GM19467 (cell line): ENCODE measurements around the gene SLC5A12.

Experiments used
- ATAC-seq: cut with Tn5 transposase; IDR thresholded peaks from one replicate; pipeline ENCODE4 v1.9.1; 2021; ENCODE audit warnings: mild to moderate bottlenecking, moderate library complexity; ENCODE audit not compliant: unreplicated experiment

Gene SLC5A12

DNA sequence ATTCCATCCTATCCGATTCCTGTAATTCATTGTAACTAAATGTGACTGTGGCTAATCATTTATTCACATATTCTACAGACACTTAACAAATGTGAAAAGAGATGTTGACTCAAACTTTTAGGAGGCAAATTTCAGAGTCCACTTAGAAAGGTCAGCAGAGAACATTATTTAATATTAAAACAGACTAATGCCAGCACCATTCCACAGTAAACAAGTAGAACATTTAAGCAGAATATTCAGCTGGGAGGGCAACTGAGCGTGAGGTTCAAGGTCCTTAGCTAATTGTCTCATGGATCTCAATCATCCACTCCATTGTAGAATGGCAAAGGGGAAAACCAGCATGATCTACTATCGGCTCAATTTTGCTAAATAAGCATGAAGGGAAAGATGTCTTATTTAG is 5.1 kb upstream of the SLC5A12 start:
- ATAC-seq, result no peak

DNA sequence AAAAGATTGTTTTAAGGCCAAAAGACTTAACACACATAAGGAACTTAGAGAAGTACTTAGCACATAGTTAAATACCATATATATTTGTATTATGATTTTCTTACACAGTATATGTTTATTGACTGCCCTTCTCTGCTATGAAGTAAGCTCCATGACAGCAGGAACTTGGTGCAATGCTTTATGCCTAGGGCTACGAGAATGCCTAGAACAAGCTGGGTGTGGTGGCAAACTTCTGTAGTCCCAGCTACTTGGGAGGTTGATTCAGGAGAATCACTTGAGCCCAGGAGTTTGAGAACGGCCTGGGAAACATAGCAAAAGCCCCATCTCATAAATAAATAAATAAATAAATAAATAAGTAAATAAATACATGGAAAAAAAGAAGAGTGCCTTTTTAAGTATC is 1.9 kb downstream of the SLC5A12 start:
- no peak for ATAC-seq

DNA sequence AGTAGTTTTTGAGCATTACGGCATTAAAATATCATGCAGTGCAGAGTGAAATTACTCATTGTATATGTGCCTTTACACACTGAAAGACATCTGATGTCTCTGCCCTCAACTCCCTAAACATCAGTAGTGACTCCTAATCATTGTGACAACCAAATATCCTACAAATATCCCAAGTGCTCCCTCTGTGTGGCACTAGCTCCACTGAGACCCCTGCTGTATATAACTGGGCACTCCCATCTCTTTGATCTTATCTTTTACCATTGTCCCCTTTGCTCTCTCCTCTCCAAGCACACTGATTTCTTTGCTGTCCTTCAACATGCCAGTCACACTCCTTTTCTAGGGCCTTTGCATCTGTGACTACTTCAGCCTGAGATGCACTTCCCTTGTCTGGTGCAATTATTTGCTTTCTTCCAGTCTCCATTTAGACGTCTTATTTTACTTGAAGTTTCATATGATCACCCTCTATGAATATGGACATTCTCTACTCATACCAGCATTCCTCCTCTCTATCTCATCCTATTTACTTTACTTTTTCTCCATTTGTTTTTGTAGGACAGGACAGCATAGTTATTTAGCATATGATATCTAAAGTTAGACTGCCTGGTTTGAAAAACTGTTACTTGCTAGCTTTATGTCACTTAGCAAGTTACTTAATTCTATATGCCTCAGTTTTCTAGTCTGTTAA is 2.4 kb downstream of the SLC5A12 start:
- no peak for ATAC-seq

DNA sequence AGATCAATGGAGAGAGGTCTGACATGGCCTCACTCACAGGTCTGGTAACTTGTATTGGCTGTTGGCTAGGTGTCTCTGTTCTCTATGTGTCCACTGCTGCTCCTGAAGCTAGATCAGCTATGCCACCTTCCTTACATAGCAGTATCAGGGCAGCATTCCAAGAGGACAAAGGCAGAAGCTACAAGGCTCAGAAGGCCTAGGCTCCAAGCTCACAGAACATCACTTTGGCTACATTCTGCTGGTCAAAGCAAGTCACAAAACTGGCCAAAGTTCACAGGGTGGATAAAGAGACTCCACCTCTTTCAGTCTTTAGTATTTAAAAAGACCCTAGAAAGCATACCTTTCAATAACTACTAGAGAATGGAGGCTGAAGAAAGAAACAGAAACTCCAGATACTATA is 4.1 kb downstream of the SLC5A12 start:
- no peak for ATAC-seq

DNA sequence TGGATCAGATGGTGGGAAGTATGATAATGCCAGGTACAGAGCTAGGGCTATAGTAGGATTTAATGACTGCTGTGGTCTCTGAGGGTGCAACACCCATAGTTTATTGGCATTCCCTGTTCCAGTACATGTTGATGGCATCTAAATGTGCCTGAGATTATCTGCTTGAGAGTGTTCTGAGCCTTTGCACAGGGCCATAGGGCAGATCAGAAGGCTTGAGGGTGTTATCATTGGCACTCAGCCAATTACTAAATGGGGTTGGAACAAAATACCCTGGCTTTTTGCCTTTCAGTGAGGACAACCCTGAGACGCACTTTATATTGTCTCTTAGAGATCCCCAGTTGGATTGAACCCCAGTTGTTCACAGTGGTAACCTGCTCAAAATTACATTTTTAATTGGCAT is 6.7 kb downstream of the SLC5A12 start:
- no peak for ATAC-seq

DNA sequence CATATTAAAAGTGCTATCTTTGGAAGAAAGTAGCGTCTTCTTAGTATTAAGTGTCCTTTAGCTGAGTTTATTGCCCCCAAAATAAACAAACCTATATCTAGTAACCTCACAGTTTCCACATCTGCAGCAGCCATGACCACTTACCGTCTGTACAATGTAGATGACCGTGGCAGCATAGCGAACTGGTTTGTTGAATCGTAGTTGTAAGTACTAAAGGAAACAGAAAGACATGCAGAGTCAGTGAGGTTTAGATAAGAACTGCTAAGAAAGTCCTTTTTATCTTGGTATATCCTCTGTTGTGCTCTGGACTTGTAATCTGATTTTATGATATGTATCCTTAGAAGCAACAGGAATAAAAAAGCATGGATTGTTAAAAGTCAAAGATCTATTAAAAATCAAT is 9.4 kb downstream of the SLC5A12 start:
- ATAC-seq, result no peak

DNA sequence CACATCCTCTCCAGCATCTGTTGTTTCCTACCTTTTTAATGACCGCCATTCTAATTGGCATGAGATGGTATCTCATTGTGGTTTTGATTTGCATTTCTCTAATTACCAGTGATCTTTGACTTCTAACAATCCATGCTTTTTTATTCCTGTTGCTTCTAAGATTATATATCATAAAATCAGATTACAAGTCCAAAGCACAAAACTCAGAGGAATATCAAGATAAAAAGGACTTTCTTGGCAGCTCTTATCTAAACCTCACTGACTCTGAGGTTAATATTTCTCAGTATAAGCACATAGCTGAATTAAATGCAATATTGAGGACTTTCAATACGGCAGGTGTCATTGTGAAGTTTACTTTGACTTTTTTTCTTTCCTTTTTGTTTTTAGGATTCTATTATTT is 11.4 kb downstream of the SLC5A12 start:
- ATAC-seq, result no peak

DNA sequence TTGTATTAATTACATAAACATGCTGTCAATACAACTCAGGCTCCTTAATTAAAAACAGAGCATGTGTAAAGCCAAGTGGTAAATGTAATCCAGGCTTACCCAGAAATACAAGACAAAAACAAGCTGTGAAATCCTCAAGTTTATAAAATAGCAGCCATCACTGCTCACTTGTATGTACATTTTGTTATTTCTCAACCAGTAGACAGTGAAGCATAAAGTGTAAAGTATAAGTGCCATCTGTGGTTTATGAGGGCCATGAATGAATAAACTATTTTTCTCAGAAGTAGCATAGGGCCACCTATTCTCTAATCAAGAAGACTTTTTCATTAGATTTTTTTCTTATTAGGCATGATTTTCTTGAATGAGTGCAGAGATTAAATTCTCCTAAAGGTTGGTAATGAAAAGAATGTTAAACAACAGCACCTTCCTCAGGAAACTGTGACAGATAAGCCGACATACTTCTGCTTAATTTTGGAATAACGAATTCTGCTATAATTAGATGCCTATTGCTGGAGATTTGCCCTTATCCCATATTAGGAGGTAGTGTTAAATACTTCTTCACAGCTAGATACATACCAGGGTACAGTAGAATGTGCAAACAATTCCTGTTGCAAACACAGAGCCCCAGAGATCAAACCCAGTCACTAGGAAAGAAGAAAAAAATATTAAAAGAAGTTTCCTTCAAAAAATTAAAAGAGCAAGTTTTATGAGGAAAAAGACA is 13.0 kb downstream of the SLC5A12 start:
- no peak for ATAC-seq

DNA sequence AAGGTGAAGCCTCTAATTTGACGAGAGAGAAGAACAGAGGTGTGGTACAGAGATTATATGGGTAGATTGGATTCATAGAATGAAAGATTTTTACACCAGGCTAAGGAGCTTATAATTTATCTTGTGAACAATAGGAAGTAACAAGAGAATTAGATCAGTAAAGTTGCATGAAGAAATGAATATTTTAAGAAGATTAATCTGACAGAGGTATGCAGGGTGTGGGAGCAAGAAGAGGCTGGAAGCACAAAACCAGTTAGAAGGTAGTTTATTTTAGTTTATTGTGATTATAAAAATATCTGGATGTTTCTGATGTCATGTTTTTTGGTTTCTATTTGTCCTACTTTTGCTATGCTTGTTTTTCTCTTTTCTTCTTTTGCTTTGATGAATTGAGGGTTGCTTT is 15.7 kb downstream of the SLC5A12 start:
- no peak for ATAC-seq

DNA sequence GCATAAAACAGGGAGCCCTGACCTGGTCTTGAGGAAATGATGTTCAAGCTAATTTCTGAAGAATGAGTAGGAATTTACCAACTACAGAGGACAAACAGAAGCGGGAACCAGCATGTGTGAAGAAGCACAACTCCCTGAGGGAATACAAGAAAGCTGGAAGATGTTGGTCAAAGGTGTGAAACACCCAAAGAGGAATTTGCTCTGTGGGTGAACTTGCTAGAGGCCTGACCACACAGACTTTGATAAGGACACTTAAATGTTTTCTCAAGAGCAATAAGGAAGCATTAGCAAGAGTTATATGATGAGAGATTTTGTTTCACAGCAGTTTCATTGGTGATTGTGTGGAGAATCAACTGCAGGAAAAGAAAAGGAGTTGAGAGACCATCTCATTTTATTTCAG is 17.6 kb downstream of the SLC5A12 start:
- ATAC-seq, result no peak

DNA sequence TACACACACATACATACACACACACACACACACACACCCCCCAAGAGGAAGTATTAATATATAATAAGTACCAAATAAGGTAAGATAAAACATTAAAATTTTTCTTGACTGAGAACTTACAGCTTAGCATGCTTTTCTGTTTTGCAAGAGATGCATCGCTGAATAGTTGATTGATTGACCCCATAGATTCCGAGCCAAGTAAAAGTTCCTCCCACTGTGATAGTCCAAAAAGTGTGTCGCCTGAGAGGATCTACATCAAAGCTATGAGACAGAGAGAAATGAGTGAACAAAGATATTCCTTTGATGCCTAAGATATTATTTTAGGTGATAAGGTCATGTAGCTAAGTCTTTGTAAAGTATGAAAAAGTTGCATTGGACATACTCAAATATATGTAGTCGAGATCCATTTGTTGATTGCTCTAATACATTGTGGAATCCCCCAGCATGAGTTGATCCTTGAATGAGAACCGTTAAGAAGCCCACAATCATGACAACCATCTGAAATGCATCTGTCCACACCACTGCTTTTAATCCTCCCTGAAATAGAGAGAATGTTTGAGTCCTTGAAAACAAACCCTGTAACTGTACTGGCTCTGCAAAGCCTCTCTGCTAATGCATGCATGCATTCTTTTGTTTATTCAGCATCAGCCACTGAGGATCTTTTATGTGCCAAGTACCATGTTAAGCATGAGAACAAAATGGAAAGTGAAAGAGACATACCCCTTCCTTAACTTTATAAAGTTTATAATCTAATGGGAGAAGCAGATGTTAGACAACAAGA is 18.3 kb downstream of the SLC5A12 start:
- ATAC-seq, result no peak

DNA sequence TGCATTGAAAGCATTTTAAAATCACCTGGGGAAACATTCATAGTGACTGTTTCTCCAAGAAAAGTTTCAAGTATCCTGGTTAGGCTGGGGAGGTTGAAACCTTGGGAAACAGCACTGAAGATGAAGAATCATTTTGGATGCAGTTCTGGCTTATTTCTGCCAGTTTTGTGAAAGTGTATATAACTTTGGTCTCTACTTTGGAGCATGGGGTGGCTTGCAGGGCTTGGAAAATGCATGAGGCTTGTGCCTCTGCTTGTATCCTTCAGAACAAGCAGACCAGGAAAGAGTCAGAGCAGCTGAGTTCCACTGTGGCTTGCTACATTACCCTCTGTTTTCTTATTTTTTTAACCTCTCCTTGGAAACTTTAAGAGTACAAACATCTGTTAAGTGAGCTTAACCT is 19.5 kb downstream of the SLC5A12 start:
- ATAC-seq, result no peak

DNA sequence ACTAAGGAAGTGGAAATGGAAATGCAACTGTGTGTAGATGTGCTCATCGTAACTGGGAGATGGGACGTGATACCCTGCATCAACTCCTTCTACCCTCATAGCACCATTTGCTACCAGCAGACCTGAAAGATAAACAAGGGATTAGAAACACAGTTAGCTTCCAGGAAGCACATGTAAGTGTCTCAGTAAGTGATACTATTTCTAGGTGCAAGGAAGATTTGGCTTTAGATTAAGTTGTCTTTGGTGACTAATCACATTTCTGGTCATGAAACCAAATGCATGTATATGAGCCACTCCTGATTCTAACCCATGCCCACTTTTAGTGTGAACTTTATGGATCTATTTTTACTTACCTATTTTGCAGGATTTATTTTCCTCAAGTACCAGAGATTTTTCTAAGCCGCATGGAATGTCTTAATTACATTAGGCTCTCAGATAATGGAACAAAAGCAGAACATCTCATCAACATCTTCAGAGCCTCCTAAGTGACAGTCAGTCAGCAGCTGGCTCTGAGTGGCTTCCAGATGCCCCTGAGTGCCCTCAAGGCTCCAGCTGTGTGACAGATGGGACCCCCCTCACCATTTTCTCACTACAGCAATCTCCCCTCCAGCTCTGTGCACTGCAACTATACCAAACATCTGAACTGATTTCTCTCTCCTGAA is 21.2 kb downstream of the SLC5A12 start:
- no peak for ATAC-seq

DNA sequence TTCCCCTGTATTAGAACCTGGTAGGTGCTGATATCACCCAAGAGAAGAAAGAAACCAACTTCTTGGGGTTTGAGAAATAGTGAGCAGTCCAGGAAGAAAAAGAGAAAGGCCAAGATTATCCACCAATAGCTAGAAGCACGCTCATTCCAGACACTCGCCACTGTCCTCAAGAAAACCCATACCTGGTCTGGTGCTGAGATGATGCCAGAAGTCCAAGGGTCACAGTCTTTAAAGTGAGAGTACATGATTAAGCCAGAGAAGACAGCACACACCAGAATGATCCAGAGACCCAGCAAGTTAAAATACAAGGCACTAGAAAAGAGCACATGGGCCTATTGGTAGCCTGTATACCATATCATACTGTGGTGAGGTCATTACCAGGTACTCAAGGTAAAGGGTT is 23.6 kb downstream of the SLC5A12 start:
- no peak for ATAC-seq

DNA sequence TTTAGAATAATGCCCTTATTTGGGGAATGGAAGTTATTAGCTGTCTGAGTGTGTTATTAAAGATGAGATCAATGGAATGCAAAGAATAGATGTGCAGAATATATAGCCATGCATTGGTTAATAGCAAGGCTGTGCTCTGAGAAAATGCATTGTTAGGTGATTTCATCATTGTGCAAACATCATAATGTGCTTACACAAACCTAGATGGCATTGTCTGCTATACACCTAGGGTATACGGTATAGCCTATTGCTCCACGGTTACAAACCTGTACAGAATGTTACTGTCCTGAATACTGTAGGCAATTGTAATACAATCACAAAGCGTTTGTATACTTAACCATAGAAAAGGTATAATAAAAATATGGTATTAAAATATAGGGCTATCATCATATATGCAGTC is 25.5 kb downstream of the SLC5A12 start:
- no peak for ATAC-seq

DNA sequence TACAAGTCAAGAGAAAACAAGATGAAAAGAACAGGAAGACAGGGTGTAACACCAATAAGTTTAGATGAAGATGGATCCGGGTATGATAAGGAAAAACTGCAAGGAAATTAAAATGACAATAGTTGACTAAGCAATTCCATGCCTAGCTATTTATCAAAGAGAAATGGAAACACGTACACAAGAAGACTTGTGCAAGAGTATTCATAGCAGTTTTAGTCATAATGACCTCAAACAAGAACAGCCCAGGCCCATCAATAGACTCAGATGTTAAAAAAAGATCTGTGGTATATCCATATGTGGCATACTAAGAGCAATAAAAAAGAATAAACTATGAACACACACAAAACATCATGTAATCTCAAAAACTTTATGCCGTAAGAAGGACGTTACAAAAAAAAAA is 33.2 kb downstream of the SLC5A12 start:
- no peak for ATAC-seq

DNA sequence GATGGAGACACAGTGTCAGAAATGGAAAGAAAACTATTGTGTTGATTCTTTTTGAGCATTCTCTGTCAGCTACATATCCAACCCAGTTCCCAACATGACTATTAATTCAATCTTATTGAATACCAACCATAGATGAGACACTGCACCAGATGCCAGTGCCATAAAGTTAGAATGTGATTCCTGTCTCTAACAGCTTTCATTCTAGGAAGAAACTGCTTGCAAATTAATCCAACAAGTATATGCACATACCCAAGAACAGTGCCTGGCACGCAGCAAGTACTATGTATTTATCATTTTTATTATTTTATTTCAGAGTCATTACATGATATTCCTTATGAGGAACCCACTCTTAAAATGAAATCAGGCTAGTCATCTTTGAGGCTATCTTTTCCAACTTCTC is 34.5 kb downstream of the SLC5A12 start:
- ATAC-seq, result no peak

DNA sequence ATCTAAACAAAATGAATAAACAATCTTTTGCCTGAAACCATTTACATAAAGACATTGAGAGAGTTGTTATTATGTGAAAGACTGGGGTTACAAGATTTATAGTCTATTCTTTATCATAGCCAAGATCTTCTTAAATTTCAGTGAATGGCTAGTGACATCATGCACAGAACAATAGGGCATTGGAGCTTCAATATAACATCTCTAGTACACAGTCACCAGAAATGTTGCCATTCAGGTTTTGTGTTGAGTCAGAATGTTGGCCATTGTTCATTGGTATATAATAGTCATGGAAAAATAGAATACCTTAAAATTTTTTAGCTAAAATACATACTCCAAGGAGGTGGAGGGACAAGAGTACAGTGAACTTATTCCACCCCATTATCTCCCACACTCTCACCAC is 44.3 kb downstream of the SLC5A12 start:
- no peak for ATAC-seq

DNA sequence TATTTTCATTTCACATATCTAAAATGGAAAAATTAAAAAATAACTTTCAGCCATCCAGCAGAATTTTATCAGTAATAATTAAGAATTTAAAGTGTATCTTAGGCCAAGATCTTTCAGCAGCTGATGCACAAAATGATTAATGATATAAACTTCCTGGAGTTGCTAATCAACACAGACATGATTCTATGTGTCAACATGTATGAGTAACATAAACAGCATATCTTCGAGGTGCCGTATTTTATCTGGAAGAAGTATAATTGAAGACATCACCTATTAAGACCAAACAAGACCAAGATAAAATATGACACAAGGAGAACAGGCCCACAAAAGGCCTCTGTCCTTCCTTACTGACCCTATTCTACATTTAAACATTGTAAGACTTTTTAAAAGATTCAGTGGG is 45.2 kb downstream of the SLC5A12 start:
- ATAC-seq, result no peak

DNA sequence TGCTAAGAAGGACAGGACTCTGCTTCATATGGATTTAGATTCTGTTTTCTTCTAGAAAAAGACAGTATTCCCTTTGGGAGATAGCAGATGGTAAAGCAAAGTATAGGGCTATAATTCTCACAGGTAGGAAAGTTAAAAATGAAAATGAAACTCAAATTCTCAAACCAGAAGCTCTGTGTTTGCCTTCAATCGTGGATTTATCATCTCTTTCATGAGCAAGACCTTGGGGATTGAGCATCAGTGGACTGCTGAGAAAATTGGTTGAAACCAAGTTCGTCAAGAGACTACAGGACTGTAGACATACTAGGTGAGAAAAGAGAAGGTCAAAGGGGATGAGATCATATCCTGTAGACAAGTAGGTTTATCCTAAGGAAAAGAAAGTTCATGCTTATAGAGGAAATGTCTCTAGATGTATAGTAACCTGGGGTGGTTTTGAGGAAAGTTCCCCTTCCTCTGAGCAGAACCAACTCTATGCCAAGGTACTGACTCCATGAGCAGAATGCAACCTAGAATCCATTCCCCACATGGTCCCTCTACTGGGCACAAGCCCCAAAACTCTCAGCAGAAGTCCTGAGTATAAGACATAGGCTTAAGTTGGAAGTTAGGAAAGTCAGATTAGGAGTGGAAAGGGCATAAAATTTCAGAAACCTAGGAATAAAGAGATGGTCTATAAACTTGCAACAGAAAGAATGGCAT is 46.5 kb downstream of the SLC5A12 start:
- ATAC-seq, result no peak

DNA sequence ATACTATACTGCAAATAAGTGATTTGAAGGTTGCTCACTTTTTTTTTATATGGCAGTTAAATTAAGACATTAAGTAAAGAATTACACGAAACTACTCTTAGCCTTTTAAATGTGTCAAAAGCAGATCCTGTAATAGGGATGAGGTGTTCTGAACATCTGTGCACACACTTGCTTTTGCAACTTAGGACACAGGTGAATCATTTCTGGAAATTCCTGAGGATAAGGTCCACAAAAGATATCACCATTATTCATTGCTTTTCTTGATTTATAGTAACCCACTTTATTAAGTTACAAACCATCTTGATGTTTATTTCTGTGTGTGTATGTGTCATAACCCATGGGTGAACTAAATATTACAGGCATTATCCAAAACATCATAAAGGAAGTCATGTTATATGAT is 55.9 kb downstream of the SLC5A12 start:
- no peak for ATAC-seq
